ENCODE results near the gene PLCL1. TPM values are rescaled to one million over a fixed set of nuclear protein-coding genes. Genes with fewer than 3 reads are reported as not detected.

PLCL1 gene
- total RNA-seq, 1 experiment from 2014 or later = 1.6 TPM

GRCh38 chr2:198175271-198175670, 370.9 kb downstream of the PLCL1 start:
- H3K27ac Mint-ChIP-seq (ENCODE audit: unreplicated experiment) = no peak overlapping the region
- TF ChIP-seq CTCF (IDR thresholded peaks at IDR 0.05; ENCODE audit: insufficient read depth in 1 of 2, low read depth in 1 of 2, low read length in 1 of 2, severe bottlenecking in 1 of 2, unreplicated experiment in 1 of 2) = no peak
- no peak overlapping the region for H3K4me3 ChIP-seq (ENCODE audit: low read depth, low read length)
- no peaks in the 10 kb centered on the region for H3K4me1 Mint-ChIP-seq (ENCODE audit: low read depth, unreplicated experiment)
- no TSS peak for BruUV-seq (replicated peaks)
- H3K9me3 ChIP-seq = peaks cover 6% of the 10 kb centered on the region; the same call in 1 of the 2 replicates
- H3K36me3 Mint-ChIP-seq (ENCODE audit: insufficient read depth, unreplicated experiment) = no peaks in the 10 kb centered on the region
- no peaks in the 10 kb centered on the region for H3K27me3 ChIP-seq (replicated peaks; ENCODE audit: control insufficient read depth, insufficient read depth, low read length)
- POLR2A ChIA-PET = no interaction called here
- no peak overlapping the region for H3K4me3 Mint-ChIP-seq (ENCODE audit: unreplicated experiment)
- CTCF ChIA-PET = no interaction called here
- DNase-seq = no peak
- no peaks in the 10 kb centered on the region for H3K36me3 ChIP-seq (ENCODE audit: control insufficient read depth, insufficient read depth, low read length)
- peaks cover 18% of the 10 kb centered on the region for H3K9me3 Mint-ChIP-seq (ENCODE audit: unreplicated experiment)
- no peaks in the 10 kb centered on the region for H3K4me1 ChIP-seq
- peaks cover 6% of the 10 kb centered on the region for H3K27me3 Mint-ChIP-seq (ENCODE audit: insufficient read depth, unreplicated experiment)
- intact Hi-C loops (cut with micrococcal nuclease; ENCODE audit: unreplicated experiment) = no loop called here

GRCh38 chr2:198177040-198177439, 372.6 kb downstream of the PLCL1 start:
- no peak overlapping the region for H3K4me3 ChIP-seq (ENCODE audit: low read depth, low read length)
- ChIA-PET CTCF (no interaction called here), POLR2A (no interaction called here)
- Mint-ChIP-seq H3K27me3 (ENCODE audit: insufficient read depth, unreplicated experiment) (peaks cover 6% of the 10 kb centered on the region), H3K4me3 (ENCODE audit: unreplicated experiment) (no peak overlapping the region), H3K27ac (ENCODE audit: unreplicated experiment) (no peak overlapping the region), H3K4me1 (ENCODE audit: low read depth, unreplicated experiment) (no peaks in the 10 kb centered on the region), H3K36me3 (ENCODE audit: insufficient read depth, unreplicated experiment) (no peaks in the 10 kb centered on the region), H3K9me3 (ENCODE audit: unreplicated experiment) (peaks cover 18% of the 10 kb centered on the region)
- H3K36me3 ChIP-seq (ENCODE audit: control insufficient read depth, insufficient read depth, low read length) = no peaks in the 10 kb centered on the region
- intact Hi-C loops (cut with micrococcal nuclease; ENCODE audit: unreplicated experiment) = no loop called here
- no peak for TF ChIP-seq CTCF (IDR thresholded peaks at IDR 0.05; ENCODE audit: insufficient read depth in 1 of 2, low read depth in 1 of 2, low read length in 1 of 2, severe bottlenecking in 1 of 2, unreplicated experiment in 1 of 2)
- H3K4me1 ChIP-seq = no peaks in the 10 kb centered on the region
- no TSS peak for BruUV-seq (replicated peaks)
- H3K27me3 ChIP-seq (replicated peaks; ENCODE audit: control insufficient read depth, insufficient read depth, low read length) = no peaks in the 10 kb centered on the region
- no peak for DNase-seq
- peaks cover 6% of the 10 kb centered on the region; the same call in 1 of the 2 replicates for H3K9me3 ChIP-seq

- no peak overlapping the region for H3K4me3 ChIP-seq (ENCODE audit: low read depth, low read length)
- peaks cover 6% of the 10 kb centered on the region; the same call in 1 of the 2 replicates for H3K9me3 ChIP-seq
- no peaks in the 10 kb centered on the region for H3K4me1 ChIP-seq
- TF ChIP-seq CTCF (IDR thresholded peaks at IDR 0.05; ENCODE audit: insufficient read depth in 1 of 2, low read depth in 1 of 2, low read length in 1 of 2, severe bottlenecking in 1 of 2, unreplicated experiment in 1 of 2) = no peak
- no peaks in the 10 kb centered on the region for H3K27me3 ChIP-seq (replicated peaks; ENCODE audit: control insufficient read depth, insufficient read depth, low read length)
- Mint-ChIP-seq H3K27me3 (ENCODE audit: insufficient read depth, unreplicated experiment) (peaks cover 3% of the 10 kb centered on the region), H3K36me3 (ENCODE audit: insufficient read depth, unreplicated experiment) (no peaks in the 10 kb centered on the region), H3K9me3 (ENCODE audit: unreplicated experiment) (peaks cover 18% of the 10 kb centered on the region), H3K4me3 (ENCODE audit: unreplicated experiment) (no peak overlapping the region), H3K4me1 (ENCODE audit: low read depth, unreplicated experiment) (no peaks in the 10 kb centered on the region), H3K27ac (ENCODE audit: unreplicated experiment) (no peak overlapping the region)
- CTCF ChIA-PET = no interaction called here
- H3K36me3 ChIP-seq (ENCODE audit: control insufficient read depth, insufficient read depth, low read length) = no peaks in the 10 kb centered on the region
- DNase-seq = no peak
- BruUV-seq (replicated peaks) = no TSS peak
- intact Hi-C loops (cut with micrococcal nuclease; ENCODE audit: unreplicated experiment) = no loop called here
- POLR2A ChIA-PET = no interaction called here
Observed at GRCh38 chr2:198178766-198179165, 374.4 kb downstream of the PLCL1 start.
